Measurements from ENCODE around the gene BEGAIN. TPM values are rescaled to one million over a fixed set of nuclear protein-coding genes. Genes with fewer than 3 reads are reported as not detected.

Gene BEGAIN
- total RNA-seq, 1 donor from 2014 or later, result 1.0 TPM

DNA sequence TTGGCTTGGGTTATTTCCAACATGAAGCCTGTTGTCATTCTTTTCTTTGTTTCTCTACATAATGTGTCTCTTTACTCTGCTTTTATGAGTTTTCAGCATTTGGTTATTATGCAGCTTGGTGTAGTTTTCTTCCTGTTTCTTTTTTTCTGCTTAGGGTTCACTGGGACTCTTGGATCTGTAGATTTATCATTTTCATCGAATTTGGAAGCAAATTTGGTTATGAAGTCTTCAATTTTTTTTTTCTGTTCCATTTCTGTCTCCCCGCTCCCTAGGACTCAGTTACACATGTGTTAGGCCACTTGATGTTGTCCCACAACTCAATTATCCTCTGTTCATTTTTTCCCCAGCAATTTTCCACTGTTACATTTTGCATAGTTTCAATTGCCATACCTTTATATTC, 13.8 kb upstream of the BEGAIN start:
- intact Hi-C loops (cut with micrococcal nuclease), result no loop called here

DNA sequence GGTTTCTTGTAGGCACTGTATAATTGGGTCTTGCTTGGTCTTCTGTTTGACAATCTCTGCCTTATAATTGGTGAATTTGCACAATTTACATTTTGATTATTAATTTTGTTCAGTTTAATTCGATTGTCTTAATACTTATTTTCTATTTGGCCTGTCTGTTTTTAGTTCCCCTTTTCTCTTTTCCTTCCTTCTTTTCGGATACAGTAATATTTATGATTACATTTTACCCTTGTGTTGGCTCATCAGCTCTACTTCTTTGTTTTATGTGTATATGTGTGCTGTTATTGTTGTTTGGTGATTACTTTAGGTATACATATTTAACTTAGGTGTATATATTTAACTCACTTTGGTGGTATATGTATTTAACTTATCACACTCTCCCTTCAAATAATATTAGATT, 12.8 kb upstream of the BEGAIN start:
- intact Hi-C loops (cut with micrococcal nuclease), result no loop called here

DNA sequence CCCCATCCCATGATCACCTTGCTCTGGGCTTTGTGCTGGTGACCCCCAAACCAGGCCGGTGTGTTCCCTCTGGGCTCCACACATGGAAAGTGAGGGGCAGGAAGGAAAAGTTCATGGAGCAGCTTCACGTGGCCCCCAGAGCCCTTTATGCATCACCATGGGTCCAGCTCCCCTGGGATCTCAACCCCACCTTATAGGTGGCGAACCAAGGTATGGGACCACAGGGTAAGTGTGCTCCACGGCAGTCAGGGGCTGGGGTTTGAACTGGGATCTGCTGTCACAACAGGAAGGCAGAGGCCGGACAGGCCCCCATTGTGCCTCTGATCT, 7.4 kb upstream of the BEGAIN start:
- intact Hi-C loops (cut with micrococcal nuclease), result no loop called here

DNA sequence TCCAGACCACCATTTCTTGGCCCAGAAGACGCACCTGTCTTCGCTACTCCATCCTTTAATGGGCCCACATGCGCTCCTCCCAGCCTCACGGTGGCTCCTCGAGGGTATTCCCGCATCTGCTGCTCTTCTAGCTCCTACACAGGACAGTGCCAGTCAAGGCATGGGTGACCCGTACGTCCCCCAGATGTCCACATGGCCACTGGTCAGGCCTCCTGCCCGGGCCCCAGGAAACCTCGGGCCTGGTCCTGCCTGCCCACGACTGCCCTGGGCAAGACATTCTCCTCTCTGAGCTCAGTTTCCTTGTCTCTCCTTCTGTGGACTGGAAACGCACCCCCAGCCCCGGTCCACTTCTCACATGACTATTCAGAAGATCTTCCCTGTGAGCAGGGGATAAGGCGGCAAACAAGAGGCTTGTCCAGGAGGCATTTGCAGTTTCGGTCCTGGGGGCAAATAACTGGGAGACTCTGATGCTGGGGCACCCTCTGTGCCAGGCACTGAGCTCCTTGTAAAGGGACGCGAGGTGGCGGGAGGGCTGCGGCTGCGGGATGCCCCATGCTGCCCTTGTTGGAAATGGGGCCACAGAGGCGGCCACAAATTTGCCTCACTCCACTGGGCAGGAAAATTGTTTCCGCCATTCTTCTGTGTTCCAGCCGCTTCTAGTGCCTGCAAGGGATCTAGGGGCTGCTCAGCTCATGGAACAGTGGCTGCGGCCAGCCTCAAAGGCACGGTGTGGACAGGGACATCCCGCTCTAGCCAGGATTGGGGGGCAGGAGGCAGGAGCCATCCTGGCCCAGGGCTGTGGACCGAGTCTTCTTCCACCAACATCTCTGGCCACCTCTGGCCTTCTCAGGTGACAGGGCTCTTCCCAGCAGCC, 6.8 kb upstream of the BEGAIN start:
- intact Hi-C loops (cut with micrococcal nuclease), result no loop called here

DNA sequence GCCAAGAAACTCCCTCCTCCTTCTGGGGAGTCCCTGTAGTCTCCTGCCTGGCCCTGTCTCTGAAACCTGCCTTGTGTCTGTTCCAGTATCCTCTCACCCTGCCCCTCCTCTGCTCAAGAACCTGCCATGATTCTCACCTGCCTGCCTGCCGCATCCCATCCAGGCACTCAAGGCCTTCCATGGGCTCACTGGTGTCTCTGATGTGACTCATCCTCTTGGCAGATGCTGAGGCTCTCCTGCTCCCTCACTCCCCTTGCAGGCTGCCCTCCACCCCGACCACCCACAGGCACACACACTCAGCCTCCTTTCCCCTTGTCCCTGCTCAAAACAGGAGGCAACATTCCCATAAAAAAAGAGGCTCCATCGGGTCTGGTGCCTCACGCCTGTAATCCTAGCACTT, 5.8 kb upstream of the BEGAIN start:
- intact Hi-C loops (cut with micrococcal nuclease), result no loop called here

DNA sequence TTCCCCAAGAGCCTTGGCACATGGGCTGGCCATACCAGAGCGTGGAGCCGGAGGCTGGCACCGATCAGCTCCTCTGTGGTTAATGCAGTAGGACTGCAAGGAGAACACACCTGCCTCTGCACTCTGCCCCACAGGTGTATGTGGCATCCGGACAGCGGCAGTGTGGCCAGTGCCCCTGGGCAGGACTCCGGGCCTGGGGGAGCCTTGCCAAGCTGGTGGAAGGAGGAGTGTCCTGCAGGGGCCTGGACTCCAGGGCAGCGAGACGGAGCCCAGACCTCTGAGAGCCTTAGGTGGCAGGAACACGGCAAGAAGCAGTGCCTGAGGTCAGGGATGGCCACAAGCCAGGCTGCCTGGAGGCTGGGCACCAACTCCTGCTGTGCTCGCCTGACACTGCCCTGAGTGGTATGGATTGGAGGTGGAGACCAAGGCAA, 5.3 kb upstream of the BEGAIN start:
- intact Hi-C loops (cut with micrococcal nuclease), result no loop called here

DNA sequence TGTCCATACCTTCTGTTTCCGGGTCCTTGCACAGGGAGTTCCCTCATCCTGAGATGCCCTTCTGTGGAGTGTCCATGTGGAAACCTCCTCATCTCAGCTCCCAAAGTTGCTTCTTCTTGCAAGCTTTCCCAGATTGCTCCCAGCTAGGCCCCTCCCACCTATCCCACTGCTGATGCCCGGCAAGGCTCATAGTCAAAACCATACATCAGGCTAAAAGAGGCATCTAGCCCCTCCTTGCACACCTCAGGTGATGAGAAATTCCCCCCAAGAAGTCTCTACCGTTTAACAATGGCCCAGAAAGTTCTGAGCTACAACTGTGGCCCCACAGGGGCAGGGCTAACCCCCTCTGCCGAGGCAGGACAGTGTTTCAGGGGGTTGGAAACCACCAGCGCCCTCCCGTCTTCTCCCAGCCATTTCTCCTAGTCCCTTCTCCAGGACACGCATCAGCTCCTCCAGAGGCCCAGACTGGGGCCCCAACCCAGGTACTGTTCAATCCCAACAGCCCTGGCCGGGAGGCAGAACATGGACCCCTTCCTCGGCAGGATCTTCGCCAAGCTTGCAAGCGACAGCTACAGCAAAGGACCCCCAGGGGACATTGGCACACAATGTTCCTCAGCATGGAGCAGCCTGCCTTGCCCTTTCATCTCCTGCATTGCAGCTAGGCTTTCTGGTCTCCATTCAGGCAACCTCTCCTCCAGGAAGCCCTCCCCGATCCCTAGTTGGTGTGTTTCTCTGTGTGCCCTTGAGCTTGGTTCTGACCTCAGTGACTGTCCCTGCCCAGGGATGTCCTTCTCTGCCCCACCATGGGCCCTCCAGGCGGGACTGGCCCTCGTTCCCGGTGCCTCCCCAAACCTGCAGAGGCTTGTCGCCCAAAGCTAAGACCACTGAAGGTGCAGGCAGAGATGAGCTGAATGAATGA, 4.5 kb upstream of the BEGAIN start:
- intact Hi-C loops (cut with micrococcal nuclease), result no loop called here

DNA sequence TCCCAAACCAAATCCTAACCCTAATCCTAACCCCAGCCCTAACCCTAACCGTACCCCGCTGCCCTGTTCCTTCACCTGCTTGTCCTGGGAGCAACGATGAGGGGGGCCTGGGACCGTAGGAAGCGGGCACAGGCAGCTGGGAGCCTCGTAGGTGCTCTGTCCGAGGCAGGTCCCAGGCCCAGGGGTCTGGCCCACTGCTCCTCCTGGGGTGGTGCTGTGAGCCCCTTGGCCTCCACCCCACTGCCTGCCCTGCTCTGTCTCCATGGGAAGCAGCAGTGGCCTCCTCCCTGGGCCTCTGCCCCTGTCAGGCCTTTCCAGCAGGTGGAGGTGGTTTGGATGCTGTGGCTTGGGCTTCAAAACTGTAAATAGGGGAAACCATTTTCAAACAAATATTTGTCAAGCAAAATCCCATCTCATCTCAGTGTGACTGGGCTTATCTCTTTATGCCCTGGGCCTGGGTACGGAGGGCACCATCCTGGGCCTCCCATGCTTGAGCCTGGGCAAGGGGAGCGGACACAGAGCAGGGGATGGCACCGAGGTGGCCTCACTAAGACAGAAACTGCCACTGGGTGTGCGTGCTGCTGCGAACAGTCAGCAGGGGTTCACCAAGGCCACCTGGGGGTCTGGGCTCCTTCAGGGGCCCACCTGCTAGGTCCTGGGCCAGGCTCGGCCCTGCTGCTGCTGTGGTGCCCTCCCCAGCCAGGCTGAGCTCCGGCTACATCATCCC, 3.7 kb upstream of the BEGAIN start:
- intact Hi-C loops (cut with micrococcal nuclease), result no loop called here

DNA sequence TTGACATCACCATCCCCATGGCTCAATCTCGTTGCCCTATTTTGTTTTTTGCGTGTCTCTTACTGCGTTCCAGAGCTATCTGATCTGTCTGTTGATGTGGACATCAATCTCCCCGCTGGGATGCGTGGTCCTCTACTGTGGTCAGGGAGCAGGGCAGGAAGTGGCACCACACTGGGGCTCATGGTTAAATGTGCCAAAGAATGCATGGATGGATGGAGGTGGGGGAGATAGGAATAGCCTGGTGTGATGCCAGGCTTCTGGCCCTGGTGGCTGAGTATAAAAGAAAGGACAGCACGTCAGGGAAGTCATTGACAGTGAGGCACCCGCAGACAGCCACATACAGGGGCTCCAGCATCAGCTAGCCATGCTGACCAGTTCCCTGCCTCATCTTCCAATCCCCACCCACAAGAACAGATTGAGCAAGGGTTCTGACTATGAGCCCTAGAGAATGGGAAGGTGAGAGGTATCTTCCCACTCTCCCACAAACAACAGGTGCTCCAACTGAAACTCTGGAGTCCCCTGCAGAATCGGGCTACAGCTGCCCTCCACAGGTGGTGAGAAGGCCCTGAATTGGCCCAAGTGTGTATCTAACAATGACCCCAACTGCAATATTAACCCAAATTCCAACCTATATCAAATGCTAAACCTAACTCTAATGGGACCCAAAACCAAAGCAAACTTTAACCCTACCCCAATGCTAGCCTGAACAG, 2.7 kb upstream of the BEGAIN start:
- intact Hi-C loops (cut with micrococcal nuclease), result loop anchor here (2.0 kb wide), 1 partner anchor 19 kb away; no protein-coding TSS in a partner anchor

DNA sequence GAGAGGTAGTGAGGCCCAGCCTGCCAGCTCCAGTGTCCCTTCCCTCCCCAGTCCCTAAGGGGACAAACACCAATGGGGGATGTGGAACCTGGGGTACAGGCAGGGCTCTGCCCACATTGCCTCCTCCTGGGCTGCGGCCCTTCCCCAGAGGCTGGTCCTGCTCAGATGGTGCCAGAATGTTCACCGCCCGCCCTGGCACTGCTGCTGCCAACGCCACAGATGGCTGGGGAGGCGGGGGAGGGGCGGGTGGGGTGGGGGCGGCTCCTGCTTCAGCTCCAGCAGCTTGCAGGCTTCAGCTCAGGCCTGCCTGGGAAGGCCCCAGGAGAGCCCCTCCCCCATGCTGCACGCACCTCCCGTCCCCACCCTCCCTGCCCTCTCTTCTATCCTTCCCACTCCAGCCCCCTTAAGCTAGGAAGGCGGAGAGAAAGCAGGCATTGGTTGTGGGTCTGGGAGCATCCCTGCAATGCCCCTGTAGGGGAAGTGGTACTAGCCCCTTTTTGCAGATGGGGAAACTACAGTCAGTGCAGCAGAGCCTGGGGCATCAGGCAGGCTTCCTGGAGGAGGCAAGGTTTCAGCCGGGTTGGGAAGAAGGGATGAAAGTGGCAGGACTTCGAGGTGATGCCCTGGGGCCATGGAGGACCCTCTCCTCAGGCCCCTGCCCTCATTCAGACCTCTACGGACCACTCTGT, 2.0 kb upstream of the BEGAIN start:
- intact Hi-C loops (cut with micrococcal nuclease), result loop anchor here (2.0 kb wide), 1 partner anchor 18 kb away; no protein-coding TSS in a partner anchor

DNA sequence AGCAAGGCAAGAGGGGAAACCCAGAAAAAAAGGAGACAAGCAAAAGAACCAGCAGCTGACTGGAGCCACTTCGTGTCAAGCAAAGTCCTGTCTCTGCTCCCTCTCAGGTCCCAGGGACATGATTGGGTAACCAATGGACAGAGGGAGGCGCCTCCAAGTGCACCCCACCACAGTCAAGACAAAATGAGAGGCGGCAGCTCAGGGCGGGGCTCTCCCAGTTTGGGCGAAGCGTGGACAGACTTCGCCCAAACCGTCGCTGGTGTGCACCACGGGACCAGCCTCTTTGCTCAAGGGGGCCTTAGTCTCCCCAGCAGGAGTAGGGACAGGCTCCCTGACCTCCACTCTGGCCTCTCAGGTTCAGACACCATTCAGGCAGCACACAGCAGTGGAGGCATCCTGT, 1.5 kb upstream of the BEGAIN start:
- intact Hi-C loops (cut with micrococcal nuclease), result loop anchor here (2.0 kb wide), 1 partner anchor 18 kb away; no protein-coding TSS in a partner anchor

DNA sequence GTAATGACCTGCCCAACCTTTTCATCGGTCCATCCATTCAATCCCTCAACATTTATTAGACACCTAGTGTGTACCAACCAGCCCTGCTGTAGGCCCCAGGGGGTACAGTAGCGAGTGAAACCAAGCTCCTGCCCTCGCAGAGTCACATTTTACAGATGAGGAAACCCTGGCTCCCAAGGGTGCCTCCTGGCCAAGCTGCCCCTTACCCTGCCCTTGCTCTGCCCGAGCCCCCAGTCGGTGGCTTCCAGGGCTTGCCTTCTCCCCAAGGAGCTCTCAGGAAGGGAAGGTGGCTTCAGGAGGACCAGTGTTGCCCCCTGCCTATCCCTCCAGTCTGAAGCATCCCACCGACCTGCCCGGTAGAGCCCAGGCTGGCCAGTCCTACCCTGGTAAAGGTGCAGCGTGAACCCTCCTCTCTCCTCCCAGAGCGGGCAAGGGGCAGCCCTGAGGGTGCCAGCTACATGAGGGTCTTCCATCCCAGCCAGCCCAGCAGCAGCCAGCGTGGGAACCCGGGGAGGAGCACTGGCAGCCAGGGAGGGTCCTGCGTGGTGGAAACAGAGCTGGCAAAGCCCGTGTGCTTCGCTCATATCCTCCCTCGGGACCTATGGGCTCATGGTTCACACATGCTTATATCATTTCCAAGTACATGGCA, 670 bp upstream of the BEGAIN start:
- intact Hi-C loops (cut with micrococcal nuclease), result loop anchor here (2.0 kb wide), 2 partner anchors 17 to 57 kb away; no protein-coding TSS in a partner anchor

DNA sequence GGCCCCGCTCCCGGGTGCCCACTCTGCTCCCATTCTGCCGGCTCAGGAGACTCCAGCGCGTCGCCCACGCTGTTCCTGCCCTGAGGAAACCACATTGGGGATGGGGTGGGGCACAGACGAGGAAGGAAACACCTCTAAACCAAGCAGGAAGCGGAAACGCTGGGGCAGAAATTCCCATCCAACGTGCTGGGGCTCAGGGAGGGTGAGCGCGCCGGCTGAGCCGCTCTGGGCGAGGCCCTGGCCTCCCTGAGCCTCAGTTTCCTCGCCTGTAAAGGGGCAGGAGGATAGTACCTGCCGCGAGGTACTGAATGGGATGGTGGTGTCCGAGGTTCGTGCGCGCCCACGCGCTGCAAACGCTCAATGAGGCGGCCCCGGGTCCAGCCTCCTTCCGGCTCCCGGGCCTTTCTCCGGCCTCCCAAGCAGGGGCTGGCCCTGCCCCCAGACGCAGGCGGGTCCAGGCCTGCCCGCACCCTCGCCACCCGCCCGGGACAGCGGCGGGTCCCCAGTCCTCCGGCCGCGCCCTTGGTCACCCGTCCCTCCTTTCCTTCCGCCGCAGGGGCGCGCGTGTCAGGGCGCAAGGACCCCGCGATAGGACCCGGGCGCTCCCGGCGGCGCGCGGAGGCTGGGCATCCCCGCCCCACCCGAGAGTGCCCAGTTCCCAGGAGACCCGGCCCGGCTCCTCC, 673 bp downstream of the BEGAIN start:
- intact Hi-C loops (cut with micrococcal nuclease), result loop anchor here (2.0 kb wide), 1 partner anchor 58 kb away; no protein-coding TSS in a partner anchor

DNA sequence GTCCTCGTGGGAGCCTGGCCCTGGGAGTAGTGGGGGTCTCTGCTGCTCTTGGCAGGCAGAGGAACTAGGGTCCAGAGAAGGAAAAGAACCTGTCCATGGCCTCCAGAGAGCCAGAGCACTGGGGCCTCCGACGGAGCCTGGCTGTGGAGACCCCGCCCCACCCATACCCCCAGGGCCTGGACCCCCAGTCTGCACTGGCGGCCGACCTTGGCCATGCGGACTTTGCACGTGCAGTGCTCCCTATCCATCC, 1.1 kb downstream of the BEGAIN start:
- intact Hi-C loops (cut with micrococcal nuclease), result loop anchor here (2.0 kb wide), 1 partner anchor 59 kb away; no protein-coding TSS in a partner anchor

DNA sequence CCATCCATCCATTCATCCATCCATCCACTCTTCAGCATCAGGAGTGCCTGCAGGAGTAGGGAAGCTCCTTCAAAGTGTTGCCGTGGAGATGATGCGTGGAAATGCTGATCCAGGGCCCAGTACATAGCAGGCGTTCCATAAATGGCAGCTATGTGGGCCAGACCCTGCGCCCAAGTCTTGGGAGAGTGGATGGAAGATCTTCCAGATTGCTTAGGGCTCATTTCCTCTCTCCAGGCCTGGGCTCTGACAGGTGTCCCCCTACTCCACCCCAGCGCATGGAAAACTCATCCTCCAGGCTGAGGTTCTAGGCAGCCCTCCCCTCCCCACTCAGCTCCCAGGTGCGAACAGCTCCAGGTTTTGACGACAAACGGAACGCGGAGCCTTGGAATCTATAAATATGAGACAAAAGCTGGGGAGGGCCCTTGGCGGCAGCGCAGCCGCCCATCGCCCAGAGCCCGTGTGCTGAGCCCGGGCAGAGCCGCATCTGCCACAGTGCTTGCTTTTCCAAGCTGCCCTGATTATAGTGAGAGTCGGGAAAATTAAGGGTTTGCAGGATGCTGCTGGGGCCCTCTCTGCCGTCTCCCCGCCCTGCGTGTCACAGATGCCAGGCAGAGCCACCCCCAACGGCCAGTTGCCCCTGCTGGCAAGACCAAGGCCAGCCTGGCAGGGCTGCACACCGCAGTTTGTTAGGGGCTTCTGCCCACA, 1.6 kb downstream of the BEGAIN start:
- intact Hi-C loops (cut with micrococcal nuclease), result loop anchor here (2.0 kb wide), 1 partner anchor 59 kb away; no protein-coding TSS in a partner anchor

DNA sequence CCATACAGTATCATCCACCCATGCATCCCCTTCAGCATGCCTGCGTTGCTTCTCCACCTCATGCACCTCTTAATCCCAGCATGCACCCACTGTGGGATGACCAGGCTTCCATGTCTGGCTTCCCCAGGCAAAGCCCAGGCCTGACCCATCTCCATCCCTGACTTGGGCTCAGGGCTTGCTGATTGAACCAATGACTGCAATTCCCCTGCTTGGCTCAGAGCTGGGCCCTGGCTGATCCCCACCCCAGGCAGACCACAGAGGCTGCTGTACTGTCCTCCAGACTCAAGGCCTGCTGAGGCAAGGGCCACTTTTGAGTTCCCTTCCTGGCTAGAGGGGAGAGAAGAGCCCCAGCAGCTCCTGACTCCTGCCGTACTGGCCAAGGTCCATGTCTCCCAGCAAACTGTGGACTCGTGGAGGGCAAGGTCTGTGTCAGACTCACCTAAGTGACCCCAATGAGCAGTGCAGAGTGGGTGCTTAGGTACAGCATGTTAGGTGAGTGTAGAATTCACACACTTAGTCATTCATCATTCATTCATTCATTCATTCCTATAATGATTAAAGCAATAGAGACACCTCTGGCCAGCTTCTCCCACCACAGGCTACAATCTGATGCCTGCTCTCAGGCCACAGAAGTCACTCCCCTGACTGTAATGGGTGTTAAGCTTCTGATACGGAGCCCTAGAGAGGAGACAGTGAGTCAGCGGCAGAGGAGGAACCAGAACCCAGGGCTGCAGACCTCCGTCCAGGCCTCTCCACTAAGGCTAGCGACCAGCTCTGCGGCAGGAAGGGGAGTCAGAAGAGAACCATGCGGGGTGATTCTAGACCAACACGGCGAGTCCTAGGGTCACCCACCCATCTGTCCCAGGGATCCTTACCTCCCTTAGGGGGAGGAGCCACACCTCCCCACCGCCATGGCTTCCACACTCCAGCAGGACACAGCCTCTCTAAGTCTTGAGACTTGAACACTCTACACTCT, 2.9 kb downstream of the BEGAIN start:
- intact Hi-C loops (cut with micrococcal nuclease), result no loop called here

DNA sequence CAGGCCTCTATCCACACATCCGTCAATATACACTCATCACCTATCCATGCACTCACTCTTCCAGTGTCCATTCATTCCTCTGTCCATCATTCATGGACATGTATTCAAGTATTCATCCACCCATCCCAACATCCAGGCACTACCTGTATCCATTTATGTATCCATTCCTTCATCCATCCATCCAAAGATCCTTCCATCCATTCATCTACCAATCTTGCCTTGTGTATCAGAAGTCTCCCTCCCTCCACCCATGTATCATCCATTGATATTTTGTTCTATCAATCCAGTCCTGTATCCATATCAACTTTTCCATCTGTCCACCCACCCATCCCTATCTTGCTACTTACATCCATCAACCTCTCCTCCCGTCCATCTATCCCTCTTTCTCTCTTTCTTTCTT, 4.0 kb downstream of the BEGAIN start:
- intact Hi-C loops (cut with micrococcal nuclease), result no loop called here

Data from T-helper 1 cell treated with Interleukin-12 subunit alpha and Interleukin-12 subunit beta and Interleukin-4 antibody, amounts not matched to agents 30 ng/mL and 1 ng/mL, for 36 hours (primary cell).